Tongue (tissue), 2 donors: Measurements from ENCODE around the gene ABCA4. TPM values are rescaled to one million over a fixed set of nuclear protein-coding genes. Genes with fewer than 3 reads are reported as not detected.
A peak's percentile ranks its signal among the peaks of the same experiment; 100 is the strongest.

ENCODE experiments used
- DNase-seq: peaks from one replicate; pipeline ENCODE4 v3.0.0-alpha.2; 2015
- total RNA-seq: library from RNA; depleted of rRNA; stranded (reverse); fragments of >200 nt; gene quantifications from one replicate; pipeline ENCODE4 v1.2.3, GENCODE V29; 2014

Gene ABCA4
- total RNA-seq, 1 donor from 2014 or later, result 2.2 TPM

DNA sequence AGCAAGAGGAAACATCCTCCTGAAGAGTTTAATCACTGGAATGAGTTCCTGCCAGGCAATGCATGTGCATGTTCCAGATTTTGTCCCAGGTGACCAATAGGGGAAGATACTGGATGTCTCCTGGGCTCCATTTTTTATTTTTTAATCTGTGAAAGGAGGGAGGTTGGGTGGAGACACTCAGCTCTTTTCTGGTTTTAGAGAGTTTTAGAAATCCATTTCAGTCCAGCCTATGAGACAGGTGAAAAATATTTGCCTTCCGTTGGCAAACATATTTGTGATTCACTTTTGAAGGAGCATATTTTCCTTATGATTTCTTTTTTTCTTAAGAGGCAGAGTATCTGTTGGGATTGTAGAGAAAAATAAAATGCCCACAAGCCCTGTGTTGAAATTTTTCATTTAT lies 70.7 kb downstream of the ABCA4 start:
- DNase-seq, result no peak

DNA sequence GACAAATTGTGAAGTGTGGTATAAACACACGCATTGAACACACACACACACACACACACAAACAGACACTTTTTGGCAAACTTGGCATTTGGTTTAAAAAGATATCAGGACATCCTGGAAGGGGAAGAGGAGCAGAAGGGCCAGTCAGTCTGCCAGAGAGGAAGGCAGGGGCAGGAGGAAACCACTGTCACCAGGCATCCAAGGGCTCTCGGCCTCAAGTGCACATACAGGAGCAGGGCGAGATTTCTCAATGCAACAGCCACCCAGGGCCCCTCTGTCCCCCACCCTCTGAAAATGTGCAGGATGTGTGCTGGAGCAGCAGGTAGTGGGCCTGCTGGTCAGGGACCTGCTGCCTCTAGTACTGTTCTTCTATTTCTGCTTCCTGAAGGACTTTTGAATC lies 71.2 kb downstream of the ABCA4 start:
- no peak for DNase-seq

GRCh38 chr1:94048413-94049164 lies 72.4 kb downstream of the ABCA4 start:
- peak; percentile 48 for DNase-seq

DNA sequence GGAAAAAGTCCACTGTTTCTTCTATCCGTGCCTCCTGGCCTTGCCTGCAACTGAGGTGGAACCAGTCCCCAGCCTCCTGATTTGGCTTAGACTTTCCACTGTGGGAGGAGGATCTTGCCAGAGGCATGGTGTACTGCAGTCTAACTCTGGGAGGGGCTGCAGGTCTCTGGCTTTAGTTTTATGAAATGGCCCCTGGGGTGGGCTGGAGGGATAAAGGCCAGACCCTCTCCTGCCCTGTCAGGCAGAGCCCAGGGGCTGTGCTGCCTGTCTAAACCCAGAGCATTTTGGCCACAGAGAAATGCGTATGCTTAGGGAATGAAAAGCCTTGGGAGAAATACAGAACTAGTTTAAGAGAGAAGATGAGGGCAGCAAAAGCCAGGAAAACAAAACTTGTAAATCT lies 73.0 kb downstream of the ABCA4 start:
- no peak for DNase-seq

GRCh38 chr1:94045465-94046056 lies 75.4 kb downstream of the ABCA4 start:
- DNase-seq, result peak; percentile 92

DNA sequence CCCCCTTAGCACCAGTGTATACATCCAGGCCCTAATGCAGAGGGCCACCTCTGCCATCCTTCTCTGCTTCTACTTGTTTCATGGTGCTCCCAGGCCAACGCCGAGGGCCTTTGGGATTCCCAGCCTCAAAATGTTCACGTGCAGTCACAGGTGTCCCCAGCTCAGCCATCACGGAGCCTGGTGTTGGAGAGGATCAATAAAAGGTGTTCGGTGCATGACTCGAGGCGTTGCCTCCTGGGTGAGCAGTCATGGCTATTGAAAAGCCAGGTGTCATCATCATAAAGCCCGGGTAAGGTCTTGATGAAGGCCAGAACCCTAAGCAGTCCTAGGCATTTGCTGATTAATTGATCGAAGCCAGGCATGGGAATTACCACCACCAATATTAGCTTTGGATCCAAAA lies 76.1 kb downstream of the ABCA4 start:
- no peak for DNase-seq

DNA sequence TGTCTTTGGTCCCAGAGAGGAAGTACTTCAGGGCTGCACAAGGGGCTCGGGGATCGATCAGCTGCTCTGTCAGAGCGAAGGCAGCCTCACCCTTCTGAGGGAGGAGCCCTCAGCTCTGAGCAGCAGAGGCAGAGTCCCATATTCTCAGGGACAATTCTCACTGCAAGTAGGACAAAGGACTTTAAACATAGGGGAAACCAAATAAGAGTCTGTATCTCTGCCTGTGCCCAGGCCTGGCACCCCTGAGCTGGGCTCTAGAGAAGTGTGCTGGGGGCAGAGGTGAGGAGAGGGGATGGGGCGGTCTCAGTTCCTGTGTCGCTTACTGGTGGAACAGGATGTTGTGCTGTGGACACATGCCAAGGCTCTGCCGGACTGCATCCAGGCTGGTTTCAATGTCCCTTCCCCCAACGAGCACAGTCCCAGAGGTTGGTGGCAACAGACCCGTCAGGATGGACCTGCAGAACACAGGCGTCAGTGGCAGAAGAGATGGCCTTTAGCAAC lies 76.6 kb downstream of the ABCA4 start:
- no peak for DNase-seq

DNA sequence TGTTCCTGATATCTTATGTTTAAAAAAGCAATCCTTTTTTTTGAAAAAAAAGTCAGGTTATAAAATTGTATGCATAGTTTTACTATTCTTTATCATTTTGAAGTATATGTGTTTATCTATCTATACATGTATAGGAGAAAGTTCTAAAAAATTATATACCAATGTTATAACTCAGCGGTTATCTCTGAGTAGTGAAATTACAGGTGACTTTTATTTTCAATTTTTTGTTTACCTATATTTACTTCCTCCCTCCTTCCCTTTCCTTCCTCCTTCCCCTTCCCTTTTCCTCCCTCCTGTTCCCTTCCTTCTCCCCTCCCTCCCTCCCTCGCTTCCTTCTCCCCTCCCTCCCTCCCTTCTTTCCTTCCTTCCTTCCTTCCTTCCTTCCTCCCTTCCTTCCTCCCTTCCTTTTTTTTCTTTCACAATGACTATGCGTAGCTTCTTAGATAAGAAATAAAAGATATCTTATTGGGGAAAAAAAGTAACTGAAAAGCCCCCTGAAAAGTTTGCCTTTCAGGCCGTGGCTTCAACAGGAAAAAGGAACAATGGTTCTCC lies 77.1 kb downstream of the ABCA4 start:
- no peak for DNase-seq

DNA sequence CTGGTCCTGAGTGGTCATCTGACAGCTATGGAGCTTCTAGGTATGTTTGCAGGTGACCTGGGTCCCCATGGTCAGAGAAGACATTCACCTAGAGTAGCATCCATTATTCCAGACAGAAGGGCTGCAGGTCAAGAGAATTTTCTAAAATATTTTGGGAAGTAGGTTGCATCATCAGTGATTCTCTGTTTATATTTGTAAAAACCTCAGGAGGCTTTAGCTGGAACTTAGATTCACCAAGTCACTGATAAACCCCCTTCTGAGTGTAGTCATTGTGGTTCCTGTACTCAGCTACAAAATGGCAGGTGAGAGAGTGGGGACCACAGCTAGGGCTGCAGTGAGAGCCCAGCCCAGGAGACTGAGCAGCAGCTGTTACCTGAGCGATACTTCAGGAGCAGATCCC lies 78.6 kb downstream of the ABCA4 start:
- no peak for DNase-seq

DNA sequence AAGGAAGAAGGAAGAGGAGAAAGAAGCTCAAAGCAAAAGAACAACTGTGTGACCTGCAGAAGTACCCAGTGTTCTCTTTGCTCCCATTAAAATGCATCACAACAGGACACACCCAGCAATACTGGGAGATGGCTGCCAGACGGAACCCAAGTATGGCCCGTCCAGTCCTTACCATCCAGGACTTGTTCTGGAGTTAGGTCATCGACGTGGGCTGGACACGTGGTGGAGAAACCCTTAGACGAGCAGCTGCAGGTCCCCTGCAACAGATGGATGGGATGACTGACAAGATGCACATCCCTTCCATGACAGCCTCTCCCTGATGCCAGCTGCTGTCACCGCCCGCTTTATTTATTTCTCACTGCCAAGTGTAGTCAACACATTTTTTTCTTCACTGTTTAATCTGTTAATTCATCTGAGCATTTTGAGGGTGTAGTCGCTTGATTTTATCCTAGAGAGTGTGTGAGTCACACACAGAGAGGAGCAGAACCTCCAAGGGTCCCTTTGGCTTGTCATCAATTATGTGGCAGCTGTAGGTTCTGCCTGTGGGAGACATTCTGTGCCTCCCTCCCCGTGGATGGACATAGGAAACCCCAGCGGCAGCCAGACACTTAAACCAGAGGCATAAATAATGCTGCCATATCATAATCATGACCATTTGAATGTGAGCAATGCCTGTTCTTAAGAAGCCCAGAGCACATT lies 80.9 kb downstream of the ABCA4 start:
- peak; percentile 91 for DNase-seq

DNA sequence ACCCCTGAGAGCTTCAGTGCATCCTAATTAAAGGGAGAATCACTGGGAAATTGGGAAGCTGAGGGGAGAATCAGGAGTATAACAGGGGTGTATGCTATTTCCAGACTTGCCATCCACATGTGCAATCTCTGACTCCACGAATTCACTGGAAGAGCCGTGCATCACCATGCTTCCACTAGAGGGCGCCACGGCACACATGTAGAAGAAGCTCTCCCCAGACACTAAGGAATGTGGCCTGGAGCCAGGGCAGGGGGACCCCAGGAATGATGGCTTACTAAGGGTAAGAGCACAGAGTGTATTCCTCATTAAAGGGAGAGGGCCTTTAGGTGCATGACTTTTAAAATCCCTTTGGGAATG lies 81.5 kb downstream of the ABCA4 start:
- DNase-seq, result peak; percentile 86

DNA sequence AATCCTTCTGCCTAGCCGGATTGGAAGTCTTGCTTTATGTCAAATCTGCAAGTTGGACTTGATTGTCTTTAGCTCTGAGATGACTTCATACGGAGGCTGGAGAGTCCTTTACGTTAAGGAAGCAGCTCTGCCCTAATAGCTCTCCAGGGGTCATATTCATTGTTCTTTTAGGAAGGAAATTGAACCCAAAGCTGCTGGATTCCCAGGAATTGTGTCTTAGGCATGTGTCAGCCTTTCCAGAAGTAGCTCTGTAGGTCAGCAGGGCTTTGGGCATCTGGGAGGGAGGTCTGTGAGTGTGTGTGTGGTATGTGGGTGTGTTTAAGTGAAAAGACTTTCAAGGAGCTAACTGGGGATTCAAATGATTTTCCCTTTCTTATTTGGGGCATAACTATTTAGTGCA lies 82.4 kb downstream of the ABCA4 start:
- no peak for DNase-seq

DNA sequence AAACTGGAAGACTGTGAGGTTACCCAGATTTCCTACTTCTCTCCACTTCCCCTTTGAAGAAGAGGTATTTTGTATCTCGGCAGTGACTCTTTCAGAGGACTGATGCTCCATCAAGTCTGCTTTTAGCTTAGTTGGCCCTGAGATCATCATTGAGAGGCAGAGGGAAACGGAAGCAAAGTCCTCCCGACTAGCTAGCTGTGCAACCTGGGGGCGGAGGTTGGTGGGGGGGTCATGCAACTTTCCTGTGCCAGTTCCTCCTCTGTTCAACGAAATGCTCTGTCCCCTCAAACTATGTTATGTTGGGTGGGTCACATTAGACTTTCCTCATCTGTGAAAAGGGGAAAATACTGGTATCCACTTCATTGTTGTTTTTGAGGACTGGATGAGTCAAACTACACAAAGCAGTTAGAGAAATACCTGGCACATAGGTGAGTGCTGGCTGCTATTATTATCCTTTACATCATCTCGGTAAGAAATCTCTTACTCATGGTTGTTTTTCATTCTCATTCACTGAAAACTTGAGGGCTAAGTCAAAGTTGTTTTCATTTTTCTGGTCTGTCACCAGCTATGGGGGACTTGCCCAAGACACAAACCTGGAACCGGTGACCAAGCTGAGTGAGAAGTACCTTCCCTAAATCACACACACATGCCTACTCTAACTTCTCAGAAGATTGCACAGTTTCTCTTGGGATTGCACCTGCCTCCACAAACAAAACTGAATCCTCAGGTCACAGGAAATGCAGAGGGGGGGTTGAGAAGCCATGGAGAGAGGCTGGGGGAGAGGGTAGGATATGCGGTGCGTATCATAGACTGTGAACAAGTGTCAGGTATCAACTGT lies 83.3 kb downstream of the ABCA4 start:
- DNase-seq, result no peak

DNA sequence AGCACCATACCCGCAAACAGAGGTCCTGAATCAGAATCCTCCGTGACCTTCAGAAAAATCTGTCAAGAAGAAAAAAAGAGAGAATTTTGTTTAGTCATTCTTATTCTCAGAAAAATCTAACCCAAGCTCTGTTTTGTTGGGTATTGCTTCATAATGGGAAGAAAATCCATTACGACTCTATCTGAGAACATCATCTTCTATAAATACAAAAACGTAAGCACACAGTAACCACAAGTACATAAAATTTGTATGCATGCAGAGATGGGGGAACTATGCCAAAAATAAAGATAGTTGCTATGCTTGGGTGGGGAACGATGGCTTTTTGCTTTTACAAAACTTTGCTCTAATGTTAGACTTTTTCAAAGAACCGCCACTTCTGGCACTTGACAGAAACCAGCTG lies 84.2 kb downstream of the ABCA4 start:
- DNase-seq, result no peak

GRCh38 chr1:94033849-94034248 lies 87.1 kb downstream of the ABCA4 start:
- no peak for DNase-seq

DNA sequence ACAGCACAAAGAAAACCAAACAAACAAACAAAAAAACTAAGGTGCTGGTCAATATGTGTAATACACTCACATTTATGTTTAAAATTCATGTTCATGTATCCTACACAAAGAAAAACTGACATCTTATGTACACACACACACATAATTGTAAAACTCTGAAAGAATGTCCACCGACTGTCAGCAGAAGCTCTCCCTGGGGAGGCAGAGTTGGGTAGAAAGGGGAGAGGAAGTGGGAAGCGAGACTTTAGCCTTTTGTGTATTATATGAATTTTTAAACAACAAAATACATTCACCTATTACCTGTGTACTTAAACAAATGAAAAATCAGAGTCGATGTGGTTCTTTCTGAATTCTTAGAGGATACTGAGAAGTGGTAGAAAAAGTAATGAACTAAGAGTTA lies 88.3 kb downstream of the ABCA4 start:
- DNase-seq, result no peak

DNA sequence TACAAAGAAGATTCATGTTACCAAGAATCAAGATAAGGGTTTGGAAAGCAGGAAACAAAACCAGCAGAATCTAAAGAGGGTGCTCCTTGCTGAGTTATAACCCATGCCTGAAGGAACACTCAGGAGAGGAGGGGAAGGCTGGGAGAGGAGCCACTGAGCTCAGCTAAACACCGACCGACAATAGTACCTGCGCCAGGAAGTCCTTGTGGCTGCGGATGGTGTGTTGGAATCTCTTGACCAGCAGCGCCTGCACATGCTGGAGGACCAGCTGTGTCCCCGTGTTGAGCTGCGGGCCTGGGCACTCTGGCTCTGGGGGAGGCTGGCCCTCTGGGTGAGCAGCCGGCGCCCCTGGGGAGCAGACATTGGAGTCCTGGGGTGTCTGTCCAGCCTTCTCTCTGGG lies 89.4 kb downstream of the ABCA4 start:
- DNase-seq, result no peak

DNA sequence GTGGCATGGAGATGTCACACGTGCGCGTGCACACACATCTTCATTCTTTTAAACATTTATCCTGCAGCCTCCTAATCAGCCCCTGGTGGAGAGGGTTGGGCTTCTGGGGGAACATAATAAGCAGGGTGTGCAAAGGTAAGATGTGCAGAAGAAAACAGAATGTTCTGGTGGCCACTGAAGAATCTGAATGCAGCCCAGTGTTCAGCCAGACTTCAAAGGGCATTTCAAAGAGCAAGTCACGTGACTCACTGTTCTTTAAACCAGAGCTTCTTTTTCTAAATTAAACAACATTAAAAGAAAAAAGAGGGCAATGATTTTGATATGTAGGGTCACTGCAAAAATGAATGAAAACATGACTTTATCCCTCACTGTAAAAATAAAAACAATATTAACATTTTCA lies 89.8 kb downstream of the ABCA4 start:
- DNase-seq, result no peak

DNA sequence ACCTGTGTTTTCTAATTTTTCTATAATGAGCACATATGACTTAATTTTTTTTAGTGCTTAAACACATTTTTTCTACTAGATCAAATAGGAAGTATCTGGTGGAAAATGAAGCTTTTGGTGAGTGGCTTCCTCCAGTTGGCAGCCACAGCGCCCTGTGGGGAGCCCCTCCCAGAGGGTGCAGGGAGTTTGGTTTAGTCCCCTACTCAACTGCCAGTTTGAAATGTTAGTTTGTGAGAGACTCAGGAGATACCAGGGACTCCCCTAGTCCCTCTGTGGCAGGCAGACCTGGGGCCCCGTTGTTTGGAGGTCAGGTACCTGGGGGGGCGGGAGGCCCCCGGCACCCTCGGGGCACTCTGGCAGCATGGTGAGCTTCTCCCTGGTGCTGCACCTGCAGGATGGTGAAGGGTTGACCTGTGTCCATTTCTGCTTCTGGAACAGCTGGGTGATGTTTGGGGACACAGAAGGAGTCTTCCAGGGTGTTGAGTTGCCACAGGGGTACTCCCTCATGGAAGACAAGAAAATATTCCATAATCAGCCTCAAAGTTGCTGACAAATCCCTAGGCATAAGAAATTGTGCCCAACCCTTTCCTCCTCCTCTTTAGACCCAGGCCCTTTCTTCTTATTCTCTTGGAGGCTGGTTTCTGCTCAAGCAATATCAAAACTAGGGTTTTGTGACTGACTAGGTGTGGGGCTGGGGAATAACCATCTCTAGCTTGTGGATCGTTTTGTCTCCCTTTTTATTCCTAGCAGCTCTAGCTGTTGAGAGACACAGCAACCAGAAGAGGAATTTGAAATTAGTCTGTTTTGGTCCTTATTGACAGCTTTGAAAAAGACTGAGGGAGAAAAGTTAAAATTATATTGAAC lies 91.6 kb downstream of the ABCA4 start:
- DNase-seq, result no peak

DNA sequence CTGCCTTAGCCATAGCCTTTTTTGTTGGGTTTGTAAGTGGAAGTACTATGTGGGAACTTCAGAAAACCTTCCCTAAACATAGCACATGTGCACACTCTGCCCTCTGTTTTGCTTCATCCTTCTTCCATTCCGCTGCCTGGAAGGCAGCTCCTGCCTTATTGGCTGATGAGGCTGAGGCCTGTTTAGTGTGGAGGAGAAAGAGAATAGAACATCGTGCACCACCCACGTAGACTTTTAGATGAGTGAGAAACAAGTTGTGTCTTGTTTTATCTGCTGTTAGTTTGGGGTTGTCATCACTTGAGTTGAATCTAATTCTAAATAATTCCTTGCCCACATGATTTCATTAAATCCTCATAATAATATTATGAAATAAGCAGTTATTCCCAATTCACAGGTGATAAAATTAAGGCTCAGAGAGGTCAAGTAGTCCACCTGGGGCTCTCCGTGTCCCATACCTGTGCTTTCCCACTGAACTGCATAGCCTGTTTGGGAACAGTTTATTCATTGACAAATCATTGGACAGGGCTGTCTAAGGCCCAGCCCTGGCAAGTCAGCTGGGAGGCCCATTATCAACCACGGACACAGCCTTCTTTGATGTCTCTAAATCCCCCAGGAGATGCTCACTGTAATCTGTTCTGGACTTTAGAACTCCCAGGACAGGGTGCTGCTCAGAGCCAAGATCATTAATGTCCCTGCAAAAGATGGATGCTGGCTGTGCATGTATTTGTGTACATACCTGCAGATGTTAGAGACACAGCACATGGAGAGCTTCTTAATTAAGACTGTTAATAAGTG lies 93.0 kb downstream of the ABCA4 start:
- DNase-seq, result no peak
